ENCODE results near the gene TAGLN3.

Gene TAGLN3

GRCh38 chr3:111978583-111979433 is 19.9 kb upstream of the TAGLN3 start, which contains the start of gene ABHD10:
ABHD10 (plus strand) TSS chr3:111979026; CDS start chr3:111979062, 36 bp downstream.
- peak; percentile 96 for DNase-seq (ENCODE audit: low spot score)

GRCh38 chr3:111979434-111980038 is 19.2 kb upstream of the TAGLN3 start:
- DNase-seq (ENCODE audit: low spot score): no peak

- no peak for DNase-seq (ENCODE audit: low spot score)
Measured at GRCh38 chr3:111980716-111981456, 17.8 kb upstream of the TAGLN3 start.

- DNase-seq (ENCODE audit: low spot score): no peak
Measured at GRCh38 chr3:111981457-111981763, 17.3 kb upstream of the TAGLN3 start.

GRCh38 chr3:111984636-111985298 is 14.0 kb upstream of the TAGLN3 start:
- no peak for DNase-seq (ENCODE audit: low spot score)

- no peak for DNase-seq (ENCODE audit: low spot score)
Measured at GRCh38 chr3:111986800-111987199, 11.9 kb upstream of the TAGLN3 start.

GRCh38 chr3:111989061-111989678 is 9.6 kb upstream of the TAGLN3 start:
- peak; percentile 65 for DNase-seq (ENCODE audit: low spot score)

GRCh38 chr3:111993038-111993437 is 5.7 kb upstream of the TAGLN3 start:
- DNase-seq (ENCODE audit: low spot score): no peak

- DNase-seq (ENCODE audit: low spot score): no peak
Measured at GRCh38 chr3:111999484-112000324, 982 bp downstream of the TAGLN3 start.

- no peak for DNase-seq (ENCODE audit: low spot score)
Measured at GRCh38 chr3:112000367-112000771, 1.6 kb downstream of the TAGLN3 start.

GRCh38 chr3:112000966-112001365 is 2.2 kb downstream of the TAGLN3 start:
- no peak for DNase-seq (ENCODE audit: low spot score)

GRCh38 chr3:112001526-112001925 is 2.8 kb downstream of the TAGLN3 start:
- DNase-seq (ENCODE audit: low spot score): no peak

GRCh38 chr3:112002096-112002971 is 3.6 kb downstream of the TAGLN3 start:
- DNase-seq (ENCODE audit: low spot score): no peak

- no peak for DNase-seq (ENCODE audit: low spot score)
Measured at GRCh38 chr3:112003321-112004080, 4.8 kb downstream of the TAGLN3 start.

- no peak for DNase-seq (ENCODE audit: low spot score)
Measured at GRCh38 chr3:112004187-112004586, 5.5 kb downstream of the TAGLN3 start.

- no peak for DNase-seq (ENCODE audit: low spot score)
Measured at GRCh38 chr3:112004669-112005068, 5.9 kb downstream of the TAGLN3 start.

- peak; percentile 20 for DNase-seq (ENCODE audit: low spot score)
Measured at GRCh38 chr3:112005091-112005672, 6.5 kb downstream of the TAGLN3 start.

GRCh38 chr3:112007633-112008032 is 8.9 kb downstream of the TAGLN3 start:
- peak; percentile 47 for DNase-seq (ENCODE audit: low spot score)

- DNase-seq (ENCODE audit: low spot score): no peak
Measured at GRCh38 chr3:112009670-112010069, 10.9 kb downstream of the TAGLN3 start.
